ENCODE results near the gene BCL3.
"Not testable (repeated sequence)": the region's sequence is repeated elsewhere in the genome, so short reads cannot be mapped to it uniquely, and the experiment has no call there.

BCL3 gene

DNA sequence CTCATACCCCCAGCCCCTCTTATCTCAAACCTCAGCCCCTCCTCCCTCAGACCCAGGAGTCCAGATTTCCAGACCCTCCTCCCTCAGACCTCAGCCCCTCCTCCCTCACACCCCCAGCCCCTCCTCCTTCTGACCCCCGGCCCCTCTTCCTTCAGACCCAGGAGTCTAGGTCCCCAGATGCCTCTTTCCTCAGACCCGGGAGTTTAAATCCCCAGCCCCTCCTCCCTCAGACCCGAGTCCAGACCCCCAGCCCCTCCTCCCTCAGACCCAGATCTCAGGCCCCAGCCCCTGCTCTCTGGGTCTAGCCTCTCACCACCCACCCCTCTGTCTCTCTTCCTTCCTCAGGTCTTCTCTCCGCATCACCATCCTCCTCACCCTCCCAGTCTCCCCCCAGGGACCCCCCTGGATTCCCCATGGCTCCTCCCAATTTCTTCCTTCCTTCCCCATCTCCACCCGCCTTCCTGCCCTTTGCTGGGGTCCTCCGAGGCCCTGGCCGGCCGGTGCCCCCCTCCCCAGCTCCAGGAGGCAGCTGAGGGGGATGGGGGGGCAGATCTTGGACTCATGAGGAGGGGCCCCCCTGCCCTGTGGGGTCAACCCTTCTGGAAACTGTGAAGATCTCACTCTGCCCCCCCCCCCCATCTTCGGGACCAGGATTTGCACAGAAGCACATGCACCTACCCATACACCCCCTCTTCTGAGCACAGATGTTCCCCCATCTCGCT is 10.7 kb downstream of the BCL3 start:
- DNase-seq: no peak

DNA sequence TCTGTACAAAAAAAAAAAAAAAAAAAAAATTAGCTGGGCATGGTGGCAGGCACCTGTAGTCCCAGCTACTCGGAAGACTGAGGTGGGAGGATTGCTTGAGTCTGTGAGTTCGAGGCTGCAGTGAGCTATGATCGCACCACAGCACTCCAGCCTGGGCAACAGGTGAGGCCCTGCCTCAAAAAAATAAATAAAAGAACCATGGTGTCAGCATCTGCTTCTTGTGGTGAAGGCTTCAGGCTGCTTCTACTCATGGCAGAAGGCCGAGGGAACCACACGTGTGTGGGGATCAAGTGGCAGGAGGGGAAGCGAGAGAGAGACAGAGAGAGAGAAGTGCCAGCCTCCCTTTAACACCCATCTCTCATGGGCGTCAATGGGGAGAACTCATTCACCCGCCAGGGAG is 13.5 kb downstream of the BCL3 start:
- DNase-seq: no peak

DNA sequence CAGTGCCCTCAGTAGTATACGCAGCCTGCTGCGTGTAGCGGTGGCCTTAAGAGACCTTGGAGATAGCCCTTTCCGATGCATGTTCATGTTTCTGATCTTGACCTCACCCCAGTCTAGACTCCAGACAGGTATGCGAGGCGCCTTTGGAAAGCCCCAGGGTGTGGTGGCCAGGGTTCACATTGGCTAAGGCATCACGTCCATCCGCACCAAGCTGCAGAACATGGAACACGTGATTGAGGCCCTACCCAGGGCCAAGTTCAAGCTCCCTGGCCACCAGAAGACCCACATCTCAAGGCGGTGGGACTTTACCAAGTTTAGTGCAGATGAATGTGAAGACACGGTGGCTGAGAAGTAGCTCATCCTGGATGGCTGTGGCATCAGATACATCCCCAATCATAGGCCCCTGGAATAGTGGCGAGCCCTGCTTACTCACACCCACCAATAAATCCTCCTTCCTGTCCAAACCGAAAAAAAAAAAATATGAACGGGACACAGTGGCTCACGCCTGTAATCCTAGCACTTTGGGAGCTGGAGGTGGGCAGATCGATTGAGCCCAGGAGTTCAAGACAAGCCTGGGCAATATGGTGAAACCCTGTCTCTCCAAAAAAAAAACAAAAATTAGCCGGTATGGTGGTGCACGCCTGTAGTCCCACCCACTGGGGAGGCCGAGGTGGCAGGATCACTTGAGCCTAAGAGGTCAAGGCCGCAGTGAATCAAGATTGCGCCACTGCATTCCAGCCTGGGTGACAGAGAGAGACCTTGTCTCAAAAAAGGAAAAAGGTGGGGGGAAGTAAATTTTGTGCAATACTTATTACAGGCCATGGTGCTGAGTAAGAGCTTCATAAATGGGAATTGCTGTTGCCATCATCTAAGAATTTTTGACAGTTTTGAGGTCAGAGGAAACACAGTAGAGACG is 16.8 kb downstream of the BCL3 start:
- DNase-seq: no peak

DNA sequence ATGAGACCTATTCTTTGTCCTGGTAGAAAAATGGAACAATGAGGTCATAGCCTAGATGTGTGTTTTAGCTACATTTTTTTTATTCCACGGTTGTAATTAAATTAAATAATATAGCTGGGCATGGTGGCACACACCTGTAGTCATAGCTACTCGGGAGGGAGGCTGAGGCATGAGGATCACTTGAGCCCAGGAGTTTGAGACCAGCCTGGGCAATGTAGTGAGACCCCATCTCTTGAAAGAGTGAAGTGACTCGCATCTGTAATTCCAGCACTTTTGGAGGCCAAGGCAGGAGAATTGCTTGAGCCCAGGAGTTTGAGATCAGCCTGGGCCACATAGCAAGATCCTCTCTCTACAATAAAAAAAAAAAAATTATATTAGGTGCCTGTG is 17.4 kb downstream of the BCL3 start:
- DNase-seq: no peak

DNA sequence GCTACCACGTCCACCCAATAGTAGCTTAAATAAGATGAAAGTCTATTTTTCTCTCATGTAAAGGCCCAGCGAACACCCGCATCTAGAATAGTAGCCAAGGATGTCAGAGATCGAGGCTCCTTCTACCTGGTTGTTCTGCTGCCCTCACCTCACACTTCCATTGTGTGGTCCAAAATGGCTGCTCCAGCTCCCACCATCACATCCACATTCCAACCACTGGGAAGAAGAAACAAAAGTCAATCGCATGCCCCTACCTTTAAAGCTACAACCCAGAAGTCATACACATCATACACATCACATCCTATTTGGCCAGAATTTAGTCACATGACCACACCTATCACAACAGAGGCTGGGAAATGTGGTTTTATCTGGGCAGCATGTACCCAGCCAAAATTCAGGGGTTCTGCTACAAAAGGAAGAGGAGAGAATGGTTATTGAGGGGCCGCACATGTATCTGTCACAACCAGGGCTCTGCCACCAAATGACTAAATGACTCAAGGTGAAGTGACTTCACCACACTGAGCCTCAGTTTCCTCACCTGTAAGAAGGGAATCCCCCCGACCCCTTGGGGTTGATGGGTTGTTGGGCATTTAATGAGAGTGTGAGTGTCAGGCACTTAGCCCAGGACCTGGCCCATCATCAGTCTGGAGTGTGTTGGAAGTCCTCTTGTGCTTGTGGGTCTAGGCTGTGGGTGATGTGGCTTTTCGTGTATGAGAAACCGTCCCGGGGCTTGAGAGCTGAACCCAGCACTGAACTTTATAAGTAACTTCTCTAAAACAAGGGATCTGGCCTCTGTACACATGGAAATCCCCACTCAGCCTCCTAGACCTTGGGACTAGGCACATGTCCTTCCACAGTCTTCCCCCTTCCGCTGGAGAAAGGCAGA is 19.0 kb downstream of the BCL3 start:
- DNase-seq: no peak

DNA sequence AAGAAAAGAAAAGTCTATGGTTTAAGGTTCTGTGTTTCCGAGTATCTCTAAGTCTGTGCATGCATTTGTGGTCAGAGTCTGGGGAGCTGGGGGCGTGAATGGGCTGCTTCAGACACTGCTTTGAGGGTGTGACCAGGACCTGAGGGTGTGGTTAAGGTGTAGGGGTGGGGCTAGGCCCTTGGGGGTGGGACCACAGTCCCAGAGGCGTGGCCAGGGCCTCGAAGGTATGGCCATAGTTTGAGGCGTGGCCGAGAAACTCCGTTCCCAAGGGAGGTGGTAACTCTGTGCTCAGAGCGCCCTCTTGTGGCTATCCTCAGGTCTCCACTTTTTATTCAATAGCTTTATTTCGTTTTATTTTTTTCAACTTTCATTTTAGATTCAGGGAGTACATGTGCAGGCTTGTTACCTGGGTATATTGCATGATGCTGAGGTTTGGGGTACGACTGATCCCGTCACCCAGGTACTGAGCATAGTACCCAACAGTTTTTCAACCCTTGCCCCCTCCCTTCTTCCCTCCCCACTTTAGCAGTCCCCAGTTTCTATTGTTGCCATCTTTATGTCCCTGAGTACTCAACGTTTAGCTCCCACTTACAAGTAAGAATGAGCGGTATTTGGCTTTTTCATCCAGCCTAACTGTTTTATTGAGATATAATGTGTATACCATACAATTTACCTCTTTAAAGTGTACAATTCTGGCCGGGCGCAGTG is 22.2 kb downstream of the BCL3 start:
- DNase-seq: peak; percentile 96

DNA sequence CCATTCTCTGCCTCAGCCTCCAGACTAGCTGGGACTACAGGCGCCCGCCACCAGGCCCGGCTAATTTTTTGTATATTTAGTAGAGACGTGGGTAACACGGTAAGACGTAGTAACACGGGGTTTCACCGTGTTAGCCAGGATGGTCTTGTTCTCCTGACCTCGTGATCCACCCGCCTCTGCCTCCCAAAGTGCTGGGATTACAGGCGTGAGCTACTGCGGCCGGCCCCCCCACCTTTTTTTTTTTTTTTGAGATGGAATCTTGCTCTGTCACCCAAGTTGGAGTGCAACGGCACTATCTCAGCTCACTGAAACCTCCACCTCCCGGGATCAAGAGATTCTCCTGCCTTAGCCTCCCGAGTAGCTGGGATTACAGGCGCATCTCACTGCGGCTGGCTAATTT is 23.6 kb downstream of the BCL3 start:
- DNase-seq: not testable (repeated sequence)

DNA sequence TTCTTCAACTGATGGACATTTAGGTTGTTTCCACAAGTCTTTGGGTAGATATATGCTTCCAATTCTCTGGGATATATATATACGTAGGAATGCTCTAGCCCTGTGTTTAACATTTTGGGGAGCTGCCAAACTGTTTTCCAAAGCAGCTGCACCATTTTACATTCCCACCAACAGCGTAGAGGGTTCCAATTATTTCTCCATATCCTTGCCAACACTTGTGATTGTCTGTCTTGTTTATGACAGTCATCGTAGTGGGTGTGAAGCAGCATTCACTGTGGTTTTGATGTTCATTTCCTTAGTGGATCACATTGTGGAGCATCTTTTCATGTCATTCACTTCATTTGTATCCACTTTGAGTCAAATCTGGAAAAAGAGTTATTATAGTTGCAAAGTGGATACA is 24.5 kb downstream of the BCL3 start:
- no peak for DNase-seq

DNA sequence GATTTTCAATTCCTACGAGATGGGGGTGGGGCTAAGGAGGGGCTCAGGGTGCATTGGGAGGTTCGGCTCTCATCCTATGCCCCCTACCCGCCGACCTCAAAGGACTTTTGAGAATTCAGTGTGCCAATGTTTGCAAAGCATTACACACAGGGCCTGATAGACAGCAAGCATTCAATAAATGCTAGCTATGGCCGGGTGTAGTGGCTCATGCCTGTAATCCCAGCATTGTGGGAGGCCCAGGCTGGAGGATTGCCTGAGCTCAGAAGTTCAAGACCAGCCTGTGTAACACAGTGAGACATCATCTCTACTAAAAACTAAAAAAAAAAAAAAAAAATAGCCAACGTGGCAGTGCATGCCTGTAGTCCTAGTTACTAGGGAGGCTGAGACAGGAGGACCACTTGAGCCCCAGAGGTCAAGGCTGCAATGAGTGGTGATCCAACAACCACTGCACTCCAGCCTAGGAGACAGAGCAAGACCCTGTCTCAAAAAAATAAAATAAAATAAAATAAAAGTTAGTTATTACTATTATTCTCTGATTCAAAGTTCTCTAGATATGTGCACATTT is 27.2 kb downstream of the BCL3 start:
- DNase-seq: no peak

DNA sequence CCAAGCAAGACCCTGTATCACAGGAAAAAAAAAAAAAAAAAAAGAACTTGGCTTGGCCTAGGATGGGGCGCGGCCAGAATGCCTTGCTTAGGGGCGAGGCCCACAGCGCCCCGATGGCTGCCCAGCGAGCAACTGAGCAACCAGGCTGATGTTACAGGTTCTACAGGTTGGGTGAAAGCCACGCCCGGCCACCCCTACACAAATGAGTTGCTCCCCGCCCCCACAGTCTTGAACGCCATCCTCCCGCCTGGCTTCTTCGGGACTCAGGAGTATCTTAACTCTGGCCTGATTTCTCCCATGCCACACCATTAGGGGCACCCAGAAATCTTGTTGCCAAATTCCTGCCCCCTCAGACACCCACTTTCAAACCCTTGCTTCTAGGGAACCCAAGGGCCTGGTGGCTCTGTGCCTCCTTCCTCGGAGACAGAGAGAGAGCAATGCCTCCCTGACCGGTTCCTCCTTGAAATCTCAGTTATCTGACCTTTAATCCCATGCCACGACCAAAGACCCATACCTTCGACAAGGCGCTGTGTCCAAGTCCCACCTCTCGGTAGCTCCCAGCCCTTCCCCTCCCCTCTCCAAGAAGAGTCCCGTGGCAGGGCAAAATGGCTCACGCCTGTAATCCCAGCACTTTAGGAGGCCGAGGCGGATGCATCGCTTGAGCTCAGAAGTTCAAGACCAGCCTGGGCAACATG is 28.0 kb downstream of the BCL3 start:
- no peak for DNase-seq

DNA sequence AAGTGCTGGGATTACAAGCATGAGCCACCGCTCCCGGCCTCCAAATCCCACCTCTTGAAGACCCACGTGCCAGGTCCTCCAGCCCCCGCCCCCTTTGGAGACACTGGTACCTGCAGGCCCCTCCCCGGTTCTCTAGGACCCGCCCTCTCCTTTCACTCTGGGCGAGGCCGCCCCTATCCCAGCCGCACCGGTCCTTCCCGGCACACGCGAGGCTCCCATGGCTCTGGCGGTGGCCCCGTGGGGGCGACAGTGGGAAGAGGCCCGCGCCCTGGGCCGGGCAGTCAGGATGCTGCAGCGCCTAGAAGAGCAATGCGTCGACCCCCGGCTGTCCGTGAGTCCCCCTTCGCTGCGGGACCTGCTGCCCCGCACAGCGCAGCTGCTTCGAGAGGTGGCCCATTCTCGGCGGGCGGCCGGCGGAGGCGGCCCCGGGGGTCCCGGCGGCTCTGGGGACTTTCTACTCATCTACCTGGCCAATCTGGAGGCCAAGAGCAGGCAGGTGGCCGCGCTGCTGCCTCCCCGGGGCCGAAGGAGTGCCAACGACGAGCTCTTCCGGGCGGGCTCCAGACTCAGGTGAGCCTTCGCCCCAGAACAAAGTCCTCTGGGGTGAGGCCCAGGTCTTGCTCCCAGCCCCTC is 29.3 kb downstream of the BCL3 start, which contains the start of gene CBLC:
TSS of gene CBLC (plus strand) at position 176 of the 633 bp plus-strand sequence. CDS start at position 218, 42 bp downstream.
- no peak for DNase-seq

DNA sequence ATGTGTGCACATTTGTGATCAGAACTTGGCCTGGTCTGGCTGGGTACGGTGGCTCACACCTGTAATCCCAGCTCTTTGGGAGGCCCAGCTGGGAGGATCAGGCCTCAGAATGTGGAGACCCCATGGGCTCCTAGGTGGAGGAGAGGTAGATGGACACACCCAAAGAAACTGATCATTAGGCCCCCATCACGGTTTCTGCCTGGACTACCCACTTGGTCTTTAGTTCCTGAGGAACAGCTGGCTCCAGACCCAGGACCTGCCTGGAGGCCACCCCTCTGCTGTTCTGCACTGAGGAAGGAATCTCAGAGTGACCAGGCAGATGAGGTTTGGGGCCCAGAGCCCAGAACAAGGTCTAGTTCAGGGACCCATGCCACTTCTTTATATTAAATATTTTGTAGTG is 30.6 kb downstream of the BCL3 start:
- no peak for DNase-seq

DNA sequence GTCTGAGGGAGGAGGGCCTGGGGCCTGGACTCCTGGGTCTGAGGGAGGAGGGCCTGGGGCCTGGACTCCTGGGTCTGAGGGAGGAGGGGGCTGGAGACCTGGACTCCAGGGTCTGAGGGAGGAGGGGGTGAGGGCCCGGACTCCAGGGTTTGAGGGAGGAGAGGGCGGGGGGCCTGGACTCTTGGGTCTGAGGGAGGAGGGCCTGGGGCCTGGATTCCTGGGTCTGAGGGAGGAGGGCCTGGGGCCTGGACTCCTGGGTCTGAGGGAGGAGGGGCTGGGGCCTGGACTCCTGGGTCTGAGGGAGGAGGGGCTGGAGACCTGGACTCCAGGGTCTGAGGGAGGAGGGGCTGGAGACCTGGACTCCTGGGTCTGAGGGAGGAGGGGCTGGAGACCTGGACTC is 33.2 kb downstream of the BCL3 start:
- DNase-seq: not testable (repeated sequence)

DNA sequence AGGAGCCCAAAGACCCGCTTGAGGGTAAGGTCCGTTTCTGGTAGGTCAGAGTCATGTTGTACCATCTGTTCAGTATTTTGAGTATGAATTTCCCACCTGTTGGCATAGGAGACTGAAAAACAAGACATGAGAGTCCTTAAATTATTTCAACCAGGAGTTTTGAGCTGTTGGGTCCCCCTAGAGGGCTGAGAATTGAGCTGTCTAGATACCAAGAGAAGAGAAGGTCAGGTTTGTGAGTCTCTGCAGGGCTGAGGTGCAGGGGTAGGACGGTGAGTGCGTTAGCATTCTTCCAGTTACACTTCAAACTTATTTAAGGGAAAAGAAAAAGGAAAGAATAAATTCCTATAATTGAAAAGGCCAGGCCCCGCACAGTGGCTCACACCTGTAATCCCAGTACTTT is 34.2 kb downstream of the BCL3 start:
- no peak for DNase-seq

DNA sequence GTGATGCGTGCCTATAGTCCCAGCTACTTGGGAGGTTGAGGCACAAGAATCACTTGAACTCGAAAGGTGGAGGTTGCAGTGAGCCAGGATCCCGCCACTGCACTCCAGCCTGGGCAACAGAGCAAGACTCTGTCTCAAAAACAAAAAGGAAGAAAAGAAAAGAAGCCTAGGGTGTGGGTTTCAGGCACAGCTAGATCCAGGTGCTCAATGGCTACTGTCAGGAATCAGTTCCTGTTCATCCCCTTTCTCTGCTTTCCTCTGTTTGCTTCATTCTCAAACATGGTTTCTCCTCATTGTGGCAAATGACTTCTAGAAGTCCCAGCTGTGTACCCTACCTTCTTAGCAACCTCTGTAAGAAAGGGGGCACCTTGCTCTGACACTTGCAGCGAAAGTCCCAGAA is 35.0 kb downstream of the BCL3 start:
- no peak for DNase-seq

DNA sequence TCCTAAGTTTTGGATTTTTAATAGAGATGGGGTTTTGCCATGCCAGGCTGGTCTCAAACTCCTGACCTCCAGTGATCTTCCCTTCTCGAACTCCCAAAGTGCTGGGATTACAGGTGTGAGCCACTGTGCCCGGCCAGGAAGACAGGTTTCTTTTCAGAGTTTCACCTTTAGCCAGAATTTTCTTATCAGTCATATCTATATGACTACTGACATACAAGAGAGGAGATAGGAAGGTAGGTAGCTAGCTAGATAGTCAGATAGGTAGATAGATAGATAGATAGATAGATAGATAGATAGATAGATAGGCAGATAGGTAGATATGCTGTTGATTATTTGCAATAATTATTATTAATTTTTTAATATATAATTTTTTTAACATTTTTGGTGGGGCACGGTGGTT is 36.8 kb downstream of the BCL3 start:
- DNase-seq: no peak

DNA sequence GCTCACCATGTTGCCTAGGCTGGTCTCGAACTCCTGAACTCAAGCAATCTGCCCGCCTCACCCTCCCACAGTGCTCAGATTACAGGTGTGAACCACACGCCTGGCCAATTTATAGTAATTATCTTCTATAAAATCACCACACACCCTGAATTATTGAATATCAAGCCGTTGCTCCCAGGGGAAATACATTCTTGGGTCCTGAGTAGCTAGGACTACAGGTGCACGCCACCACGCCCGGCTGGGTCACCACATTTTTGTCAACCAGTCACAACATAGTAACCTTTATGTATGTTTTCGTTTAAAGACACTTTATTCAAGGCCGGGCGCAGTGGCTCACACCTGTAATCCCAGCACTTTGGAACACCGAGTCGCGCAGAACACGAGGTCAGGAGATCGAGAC is 37.5 kb downstream of the BCL3 start:
- DNase-seq: no peak

DNA sequence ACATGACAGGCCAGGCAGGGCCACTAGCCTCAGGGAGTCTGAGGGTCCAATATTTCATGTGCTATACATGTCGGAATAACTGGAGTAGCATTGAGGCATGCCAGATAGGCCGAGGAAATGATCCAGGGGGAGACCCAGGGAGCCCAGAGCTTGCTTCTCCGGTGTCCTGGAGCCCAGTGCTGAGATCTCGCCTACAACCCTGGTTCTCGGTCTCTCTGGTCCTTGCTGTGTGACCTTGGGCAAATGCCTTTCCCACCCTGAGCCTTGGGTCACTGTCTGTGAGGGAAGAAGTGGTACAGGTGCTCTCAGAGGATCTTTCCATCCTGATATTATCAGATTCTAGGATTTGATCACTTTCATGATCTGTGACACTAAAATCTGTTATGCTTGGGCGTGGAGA is 40.5 kb downstream of the BCL3 start:
- no peak for DNase-seq

DNA sequence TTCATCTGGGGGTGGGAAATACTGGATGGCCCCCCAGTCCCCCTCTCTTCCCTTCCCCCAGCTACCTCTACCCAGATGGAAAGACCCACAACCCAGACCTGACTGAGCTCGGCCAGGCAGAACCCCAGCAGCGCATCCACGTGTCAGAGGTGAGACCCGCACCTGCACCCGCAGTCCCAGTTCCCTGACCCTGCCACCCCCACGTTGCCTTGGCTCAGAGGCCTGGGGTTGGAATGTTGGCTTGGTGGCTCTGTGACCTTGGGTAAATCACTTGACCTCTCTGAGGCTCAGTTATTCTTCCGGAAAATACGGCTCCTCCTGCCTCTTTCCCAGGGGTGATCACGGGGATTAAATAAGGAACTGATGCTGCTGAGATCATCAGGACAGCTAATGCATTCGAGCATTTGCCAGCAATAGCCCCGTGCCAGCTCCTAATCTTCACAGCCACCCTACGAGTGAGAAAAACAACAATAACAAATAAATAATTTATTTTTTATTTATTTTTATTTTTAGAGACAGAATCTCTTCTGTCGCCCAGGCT is 41.5 kb downstream of the BCL3 start:
- no peak for DNase-seq

DNA sequence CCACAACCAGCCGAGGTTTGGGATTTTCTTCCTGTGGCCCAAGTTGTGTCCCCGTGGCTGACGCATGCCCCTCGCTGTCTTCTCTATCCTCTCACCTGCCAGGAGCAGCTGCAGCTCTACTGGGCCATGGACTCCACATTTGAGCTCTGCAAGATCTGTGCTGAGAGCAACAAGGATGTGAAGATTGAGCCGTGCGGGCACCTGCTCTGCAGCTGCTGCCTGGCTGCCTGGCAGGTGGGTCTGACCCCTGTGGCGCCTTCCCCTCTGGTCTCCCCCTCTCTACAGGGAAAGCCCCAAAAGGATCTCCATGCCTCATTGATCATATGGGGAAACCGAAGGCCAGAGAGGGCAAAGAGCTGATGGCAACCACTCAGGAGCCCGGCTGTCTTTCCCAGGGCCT is 43.8 kb downstream of the BCL3 start:
- DNase-seq: no peak

DNA sequence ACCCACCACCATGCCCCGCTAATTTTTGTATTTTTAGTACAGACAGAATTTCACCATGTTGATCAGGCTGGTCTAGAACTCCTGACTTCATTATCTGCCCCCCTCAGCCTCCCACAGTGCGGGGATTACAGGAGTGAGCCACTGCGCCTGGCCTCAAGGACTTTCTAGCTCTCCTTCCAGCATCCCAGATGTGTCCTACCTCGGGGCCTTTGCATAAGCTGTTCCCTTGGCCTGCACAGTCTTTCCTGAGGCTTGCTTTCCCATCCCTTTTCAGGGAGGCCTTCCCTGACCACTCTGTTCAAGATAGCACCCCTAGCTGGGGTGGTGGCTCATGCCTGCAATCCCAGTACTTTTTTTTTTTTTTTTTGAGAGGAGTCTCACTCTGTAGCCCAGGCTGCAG is 46.1 kb downstream of the BCL3 start:
- no peak for DNase-seq

All from activated CD4-positive, CD25-positive, alpha-beta regulatory T cell treated with anti-CD3 and anti-CD28 coated beads, Interleukin-2, amount 50 U/mL, for 72 hours (primary cell).